Transverse colon (tissue), 3 donors: ENCODE measurements around the gene OSBPL10.

ENCODE experiments used
- CTCF ChIP-seq, 5 experiments: fragments of 200-600 bp in 3 of 5; fragments of 450-650 bp in 2 of 5; sonication (generic) in 3 of 5; IDR thresholded peaks; 1 replicate in 2 of 5; 2 replicates in 3 of 5; pipeline ENCODE4 v1.5.1; 2016 to 2017; ENCODE audit warnings: antibody characterized with exemption in 5 of 5, inconsistent platforms in 3 of 5, mild to moderate bottlenecking in 2 of 5, moderate library complexity in 1 of 5
- POLR2A ChIP-seq: fragments of 450-650 bp; IDR thresholded peaks from one replicate; pipeline ENCODE4 v1.6.1; 2016; ENCODE audit warnings: antibody characterized with exemption, mild to moderate bottlenecking, moderate library complexity

GRCh38 chr3:31710123-31710803 is 270.8 kb downstream of the OSBPL10 start:
- TF ChIP-seq CTCF (IDR thresholded peaks at IDR 0.05) (no peak), POLR2A (no peak)
